GM18873 (cell line): ENCODE measurements around the gene COL4A2.

ENCODE experiments used
- ATAC-seq: cut with Tn5 transposase; IDR thresholded peaks from one replicate; pipeline ENCODE4 v1.9.1; 2021; ENCODE audit warnings: mild to moderate bottlenecking, moderate library complexity, moderate number of reproducible peaks; ENCODE audit not compliant: unreplicated experiment, low FRiP score

COL4A2 gene

DNA sequence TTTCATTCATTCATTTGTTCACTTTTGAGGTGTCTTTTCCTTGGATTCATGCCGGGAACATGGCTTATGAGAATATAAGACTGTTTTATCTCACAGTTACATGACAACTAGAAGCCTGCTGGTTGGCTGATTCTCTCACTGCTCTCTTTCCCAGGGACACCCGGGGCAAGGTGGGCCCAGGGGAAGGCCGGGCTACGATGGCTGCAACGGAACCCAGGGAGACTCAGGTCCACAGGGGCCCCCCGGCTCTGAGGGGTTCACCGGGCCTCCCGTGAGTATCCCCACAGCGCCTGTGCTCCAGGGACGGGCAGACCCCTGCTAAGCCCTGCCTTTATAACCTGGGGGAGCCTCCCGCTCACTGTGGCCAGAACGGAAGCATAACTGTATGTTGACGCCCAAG, 121.2 kb downstream of the COL4A2 start:
- ATAC-seq: no peak

DNA sequence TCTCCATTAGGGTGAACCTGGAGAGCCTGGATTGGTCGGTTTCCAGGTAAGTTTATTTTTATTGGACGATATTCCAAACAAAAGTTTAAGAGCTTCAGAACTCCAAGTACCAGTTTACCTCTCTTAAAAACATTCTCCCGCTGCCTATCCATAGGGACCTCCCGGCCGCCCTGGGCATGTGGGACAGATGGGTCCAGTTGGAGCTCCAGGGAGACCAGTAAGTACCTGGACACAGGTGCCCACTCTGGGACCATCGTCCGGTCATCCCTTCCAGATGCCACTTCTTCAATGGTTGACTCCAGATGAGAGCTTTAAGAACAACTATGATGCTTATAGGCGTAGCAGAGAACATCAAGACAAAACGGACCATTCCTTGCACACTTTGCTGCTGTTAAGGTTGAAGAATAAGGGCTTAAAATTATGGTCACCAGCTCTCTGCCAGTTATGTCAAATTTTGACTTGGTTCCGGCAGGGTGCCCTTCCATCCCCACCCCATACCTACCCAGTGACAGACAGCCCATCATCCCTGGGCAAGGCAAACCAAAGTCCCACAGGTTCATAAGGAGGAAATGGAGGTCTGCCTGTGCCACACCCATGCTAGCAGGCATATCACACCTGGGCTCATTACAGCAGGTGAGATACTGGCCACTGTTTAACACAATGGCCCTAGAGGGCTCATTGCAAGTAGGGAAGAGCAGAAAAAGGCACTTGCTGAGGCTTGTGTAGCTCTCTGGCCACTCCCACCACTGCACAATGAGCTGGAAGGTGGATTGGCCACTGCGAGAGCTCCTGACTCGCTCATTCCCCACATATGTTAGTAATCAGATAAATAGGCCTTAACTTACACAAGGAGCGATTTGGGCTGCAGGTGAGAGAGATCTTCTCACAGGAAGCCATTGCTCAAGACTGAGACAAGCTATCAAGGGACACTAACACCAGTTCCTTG, 123.6 kb downstream of the COL4A2 start:
- no peak for ATAC-seq

DNA sequence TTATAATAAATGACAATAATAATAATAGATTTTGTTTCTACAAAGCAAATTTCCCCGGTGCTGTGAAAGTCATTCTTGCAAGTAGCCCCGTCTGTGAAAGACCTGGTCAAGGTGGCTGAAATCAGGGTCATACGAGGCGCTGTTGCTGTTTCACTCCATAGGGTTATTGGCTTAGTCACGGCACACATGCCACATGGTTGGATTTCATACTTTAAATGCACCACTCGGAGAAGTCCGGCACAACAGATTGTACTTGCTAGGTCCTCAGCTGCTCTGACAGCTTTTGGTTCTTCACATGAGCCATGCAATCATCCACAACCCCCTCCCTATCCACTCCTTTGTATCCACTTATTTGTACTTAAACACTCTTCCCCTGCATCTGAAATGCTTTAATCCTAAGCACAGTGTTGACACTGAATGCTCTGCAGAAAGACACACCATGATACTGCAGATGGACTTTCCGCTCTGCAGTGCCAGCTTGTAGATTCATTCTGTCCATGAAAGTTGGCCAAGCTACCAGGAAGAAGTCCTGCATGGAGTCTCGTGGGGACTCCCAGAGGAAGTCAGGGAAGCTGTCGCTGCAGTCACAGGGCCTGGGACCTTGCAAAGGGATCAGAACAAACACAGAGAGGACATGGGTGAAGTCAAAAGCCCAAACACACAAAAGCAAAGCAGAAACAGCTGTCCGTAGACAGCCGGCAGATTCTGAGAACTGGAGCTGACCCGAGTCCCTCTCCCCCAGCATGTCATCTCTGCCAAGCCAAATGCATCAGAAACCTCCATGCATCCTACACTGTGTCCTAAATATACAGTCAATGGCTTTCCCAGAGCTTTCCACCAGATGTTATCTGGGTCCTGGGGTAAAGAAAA, 124.6 kb downstream of the COL4A2 start:
- ATAC-seq: no peak

DNA sequence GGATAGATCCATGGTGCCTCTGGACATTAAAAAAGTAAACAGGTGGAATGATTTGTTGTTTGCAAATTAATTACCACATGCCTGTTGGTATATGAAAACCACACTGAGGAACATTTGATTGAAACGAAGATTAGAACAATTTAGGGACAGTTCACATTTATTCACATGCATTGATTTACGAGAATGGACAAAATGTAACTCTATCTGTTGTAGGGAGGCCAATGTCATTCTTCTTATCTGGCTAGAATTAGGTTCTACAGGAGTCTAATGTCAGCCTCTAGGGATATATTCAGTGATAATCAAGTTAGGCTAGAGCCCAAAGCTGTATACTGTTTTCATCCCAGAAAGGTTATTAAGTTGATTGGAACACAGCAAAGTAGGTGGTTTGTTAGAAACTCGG, 125.4 kb downstream of the COL4A2 start:
- ATAC-seq: no peak

DNA sequence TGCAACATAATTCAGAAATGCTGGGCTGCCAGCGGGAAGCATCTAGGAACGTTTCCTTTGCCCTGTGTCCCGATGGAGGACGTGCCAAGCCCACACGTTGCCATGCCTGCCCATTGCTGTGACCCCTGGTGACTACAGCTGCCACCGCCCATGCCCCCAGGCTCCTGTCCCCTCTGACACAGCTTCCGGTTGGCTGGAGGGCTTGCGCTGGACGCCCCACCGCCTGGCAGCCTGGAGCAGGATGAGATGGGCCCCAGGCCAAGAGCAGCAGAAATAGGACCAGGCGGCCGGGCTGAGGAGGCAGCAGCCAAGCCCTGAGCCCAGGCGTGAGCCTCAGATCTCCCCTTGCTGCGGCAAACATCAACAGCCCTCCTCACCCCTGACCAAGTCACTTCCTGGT, 125.9 kb downstream of the COL4A2 start:
- no peak for ATAC-seq

DNA sequence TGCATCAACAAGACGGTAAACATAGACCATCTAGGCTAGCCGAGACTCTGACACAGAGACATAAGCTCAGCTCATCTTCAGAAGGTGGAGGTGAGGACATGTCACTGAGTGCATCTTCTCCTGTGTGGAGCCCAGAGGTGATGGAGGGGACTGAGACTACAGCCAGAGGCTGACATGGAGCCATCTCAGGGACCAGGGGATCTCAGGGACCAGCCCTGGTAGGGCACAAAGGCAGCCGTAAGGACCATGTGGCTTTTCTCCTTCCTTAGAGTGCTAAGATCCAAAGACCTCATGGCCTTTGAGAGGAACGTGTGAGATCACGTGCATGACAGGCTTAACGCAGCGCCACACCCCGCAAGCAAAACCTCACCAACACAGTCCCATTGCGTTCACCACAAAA, 127.5 kb downstream of the COL4A2 start:
- no peak for ATAC-seq

DNA sequence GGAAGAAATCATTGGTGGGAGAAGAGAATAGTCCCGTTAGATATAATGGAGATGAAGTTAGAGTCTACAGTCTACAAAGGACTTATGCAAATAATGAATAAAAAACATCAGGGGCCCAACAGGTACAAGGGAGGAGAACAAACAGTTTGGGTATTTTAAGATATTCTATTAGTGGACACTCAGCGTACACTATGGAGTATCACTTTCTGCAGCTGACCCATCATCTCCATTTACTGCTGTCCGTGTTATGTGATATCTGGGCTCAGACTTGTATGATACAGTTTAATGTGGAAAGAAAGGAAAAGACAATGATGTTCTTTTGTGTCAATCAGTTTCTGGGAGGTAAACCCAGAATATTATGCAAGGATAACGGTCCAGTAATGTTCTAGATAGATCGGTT, 128.2 kb downstream of the COL4A2 start:
- no peak for ATAC-seq

DNA sequence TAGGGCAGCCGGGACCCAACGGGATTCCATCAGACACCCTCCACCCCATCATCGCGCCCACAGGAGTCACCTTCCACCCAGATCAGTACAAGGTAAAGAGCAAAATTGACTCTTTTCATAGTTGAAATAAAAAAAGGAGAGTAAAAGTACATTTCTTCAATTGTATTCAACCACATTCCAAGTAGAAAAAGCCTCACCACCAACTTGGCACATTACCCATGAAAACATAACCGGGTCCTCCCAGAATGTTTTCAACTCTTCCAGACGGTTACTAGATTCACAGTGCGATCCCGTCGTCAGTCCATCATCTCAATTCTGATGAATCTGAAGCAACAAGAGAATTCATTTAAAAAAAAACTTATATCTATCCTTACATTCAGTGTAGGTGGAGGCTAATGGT, 129.2 kb downstream of the COL4A2 start:
- no peak for ATAC-seq

DNA sequence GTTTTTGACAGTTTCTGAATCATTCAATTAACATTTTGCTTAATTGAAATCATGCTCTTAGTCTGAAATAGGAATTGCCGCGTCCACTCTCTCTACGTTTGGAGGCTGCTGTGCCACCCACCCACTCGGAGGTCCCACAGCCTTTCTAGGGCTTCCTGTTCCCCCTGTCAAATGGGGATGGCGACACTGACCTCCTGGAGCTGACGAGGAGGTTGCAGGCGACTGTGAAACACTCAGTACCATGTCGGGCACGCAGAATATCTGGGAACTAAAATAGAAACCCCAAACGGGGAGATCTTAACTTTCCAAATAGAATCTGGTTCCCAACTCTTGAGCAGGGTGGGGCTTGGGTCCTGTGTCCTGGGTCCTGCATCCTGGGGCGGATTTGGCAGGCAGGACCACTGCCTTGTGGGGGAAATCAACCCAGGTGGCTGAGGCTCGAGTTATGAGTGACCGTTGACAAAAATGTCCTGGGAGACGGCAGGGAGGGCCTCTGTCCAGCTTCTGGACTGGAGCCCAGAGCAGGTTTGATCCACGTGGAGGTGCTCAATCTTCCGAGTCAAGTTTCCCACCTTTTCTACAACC, 129.8 kb downstream of the COL4A2 start:
- ATAC-seq: no peak

DNA sequence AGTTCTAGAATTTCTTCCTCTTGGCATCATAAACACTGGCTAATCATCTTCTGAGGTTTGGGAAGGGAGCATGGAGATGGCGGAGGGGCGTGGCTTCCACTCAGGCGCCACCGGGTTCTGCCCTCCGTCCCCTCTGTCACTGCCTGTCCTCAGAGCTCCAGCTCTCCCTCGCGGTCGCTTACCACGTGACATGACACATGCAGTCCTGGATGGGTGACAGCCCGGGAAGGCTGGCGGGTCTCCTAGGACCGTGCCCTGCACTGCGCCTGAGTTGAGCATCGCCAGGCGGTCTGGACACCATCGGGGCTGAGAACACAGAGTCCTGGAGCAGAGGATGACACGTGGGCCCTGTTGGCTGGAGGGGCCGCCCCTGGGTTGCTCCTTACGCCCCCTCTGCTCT, 131.1 kb downstream of the COL4A2 start:
- ATAC-seq: no peak

DNA sequence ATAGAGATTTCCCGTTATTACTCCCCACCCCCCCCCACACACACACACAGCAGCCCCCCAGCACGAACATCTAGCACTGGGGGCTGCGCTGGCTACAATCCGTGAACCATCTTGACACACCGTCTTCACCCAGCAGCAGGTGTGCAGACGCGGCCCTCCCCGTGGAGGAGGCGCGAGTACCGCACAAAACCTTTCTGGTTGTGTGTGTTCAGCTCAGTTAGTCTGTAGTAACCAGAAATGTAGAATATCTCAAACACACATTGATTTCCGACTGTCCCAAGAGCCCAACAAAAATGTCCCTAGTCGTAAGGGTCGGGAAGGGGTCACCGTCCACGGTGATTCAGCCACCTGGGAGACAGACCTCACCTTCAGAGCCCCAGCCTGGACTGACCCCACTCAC, 131.7 kb downstream of the COL4A2 start:
- ATAC-seq: no peak

DNA sequence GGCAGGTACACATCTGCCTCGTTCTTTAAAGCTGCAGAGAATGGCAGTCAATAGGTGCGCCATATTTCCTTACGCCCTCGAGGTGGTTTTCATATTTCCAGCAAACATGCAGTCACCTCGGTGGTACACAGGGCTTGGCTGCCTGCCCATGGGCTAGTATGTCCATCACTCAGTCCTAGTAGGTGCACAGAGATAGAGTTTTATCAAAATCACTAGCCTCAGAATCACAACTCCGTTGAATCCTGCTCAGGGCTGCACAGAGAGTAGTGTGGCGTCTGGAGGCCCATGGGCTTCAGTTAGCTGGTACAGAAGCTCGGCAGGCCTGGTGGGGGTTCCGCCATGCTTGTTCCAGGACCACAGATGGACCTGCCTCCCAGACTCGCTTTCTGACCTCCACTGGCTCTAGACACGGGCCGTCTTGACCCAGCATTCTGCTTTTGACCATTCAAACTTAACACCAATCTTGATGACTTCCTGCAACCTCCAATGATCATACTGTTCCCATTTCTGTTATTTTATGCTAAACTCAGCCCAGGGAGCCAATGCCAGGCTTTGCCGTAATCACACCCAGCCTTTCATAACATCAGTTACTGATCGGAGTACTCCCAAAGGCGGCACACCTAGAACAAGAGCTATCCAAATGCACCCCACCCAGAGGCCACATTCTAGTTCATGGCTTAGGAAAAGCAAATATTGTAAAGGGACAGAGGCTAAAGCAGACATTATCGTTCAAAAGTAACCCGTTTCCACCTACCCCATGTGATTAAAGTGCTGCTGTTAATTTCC, 134.1 kb downstream of the COL4A2 start:
- no peak for ATAC-seq

DNA sequence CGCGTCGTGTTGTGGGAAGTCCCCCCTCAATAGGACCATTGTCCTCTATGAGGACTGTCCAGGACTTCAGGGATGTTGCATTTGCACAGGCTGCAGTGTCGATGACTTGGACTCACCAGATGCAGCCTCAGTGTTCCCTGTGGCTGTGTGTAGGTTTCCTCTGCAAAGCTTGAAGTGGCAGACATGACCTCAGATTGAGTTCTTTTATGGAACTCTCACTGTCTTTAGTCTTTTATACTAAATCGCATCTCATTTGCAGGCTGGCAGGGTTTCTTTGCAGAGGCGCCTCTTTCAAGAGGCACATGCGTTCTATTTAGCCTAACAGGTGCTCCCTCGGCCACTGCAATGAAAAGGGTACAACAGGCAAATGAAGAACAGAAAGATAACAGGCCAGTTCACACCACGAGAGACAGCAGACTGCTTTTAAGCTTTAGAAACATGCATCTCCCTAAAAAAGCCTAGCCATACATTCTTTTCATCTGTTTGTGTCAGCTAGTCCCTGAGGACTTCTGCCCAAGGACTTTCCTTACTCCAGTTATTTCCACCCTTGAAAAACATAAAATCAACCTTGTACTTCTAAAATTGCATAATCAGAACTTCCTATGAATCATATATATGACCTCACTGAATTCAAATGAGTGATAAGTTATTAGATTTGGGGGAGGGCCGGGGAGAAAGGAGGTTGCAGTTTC, 136.0 kb downstream of the COL4A2 start:
- no peak for ATAC-seq

DNA sequence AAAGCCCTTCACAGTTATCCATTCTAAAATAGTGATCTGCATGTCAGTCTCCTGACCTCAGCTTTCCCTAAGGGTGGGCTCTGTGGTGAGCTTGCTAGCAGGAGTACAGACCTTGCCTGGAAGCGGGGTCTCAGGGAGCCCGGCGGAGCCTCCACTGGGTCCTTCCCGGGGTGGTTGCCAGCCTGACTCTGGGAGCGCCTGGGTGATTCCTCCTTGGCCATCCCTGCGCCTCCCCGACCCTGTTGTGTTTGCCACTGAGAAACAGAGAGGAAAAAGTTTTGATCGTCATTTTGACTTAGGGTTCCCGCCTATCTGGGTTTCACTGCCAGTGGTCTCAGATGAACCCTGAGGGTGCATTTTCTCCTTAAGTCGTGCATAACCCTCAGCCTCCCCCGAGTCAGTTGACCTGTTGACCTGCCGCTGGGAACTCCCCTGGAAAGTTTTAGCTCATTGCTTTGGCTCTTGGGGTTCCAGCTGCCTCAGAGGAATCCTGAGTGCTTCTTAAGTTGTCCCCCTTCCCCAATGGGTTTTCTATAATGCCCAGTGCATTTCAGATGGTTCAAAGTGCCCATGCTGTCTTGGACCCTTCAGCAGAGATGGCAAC, 136.6 kb downstream of the COL4A2 start:
- no peak for ATAC-seq

DNA sequence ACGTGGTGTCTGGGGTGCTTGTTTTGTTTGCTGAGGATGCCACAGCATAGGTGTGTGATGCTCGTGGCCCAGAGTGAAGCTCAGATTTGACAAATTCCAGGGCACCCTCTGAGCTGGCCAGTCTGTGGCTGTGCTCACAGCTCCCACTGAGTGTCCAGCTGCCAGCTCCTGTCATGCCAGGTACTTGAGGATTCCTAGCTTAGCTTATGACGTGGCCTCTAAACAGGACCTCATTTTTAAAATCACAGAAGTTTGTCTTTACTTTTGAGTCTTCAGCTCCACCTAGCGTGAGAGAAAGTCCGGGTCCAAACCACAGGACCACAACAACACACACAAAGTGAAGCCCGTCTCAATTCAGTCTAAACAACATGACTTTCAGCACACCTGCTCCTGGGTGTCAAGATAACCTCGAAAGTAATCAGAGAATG, 137.2 kb downstream of the COL4A2 start:
- ATAC-seq: no peak

DNA sequence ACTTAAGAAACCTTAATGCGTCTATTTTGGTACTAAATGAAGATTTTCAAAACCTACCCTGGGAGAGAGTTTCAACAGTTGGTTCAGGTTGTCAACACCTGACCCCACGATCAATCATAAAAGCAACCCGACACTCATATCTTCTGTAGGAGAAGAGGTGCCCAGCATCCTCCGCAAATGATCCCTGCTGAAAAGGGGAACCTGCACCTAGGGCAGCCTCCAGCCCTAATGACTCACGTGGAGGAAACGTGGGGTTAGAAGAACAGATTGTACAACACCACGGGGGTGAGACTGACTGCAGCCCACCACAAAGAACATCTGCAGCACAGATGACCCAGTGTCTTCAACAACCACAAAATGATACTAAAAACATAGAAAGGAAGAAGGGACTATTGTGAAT, 138.1 kb downstream of the COL4A2 start:
- ATAC-seq: no peak

DNA sequence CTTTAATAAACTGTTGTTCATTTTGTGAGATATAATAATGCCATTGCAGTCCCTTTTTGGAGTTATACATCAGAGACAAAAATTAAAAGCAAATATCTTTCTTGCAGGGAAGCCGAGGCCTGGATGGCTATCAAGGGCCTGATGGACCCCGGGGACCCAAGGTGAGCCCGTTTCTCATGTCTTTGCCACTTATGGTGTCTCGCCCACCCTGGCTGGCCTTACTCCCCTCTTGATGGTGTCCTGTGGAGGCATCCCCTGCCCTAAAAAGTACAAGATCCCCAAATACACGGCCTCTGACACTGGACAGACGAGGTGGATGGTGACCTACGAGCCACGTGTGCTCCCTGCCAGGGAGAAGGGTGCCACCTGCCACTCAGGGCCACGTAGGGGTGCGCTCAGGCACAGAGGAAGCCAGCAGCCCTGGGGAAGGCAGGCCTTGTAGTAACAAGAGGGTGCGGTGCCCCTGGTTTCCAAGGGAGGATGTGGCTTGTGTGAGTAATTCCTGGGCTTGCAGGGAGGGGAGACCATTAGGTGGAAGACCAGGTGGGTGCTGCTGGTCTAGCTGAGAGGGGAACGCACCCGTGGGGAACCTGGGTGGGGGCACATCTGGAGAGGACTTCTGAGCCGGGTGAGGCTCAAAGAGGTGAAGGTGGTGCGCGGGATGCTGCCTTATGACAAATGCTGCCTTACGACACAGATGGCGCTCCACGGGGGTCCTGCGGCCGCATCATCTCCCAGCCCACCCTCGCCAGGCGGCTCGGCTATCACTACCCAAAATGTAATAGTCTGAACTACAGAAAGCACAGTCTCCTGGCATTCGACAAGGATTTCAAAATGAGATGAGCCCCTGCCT, 138.9 kb downstream of the COL4A2 start:
- ATAC-seq: no peak

DNA sequence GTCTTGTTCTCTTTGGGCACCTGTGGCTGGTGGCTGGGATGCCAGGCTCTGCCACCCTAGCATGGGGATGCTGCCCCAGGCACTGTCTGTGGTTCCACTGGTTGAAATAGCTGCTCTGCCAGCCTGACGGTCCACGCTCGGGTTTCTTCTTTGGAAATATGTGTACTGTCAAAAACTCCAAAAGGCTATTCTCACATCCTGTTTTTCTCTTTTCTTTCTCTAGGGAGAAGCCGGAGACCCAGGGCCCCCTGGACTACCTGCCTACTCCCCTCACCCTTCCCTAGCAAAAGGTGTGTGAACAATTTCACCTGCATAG, 139.4 kb downstream of the COL4A2 start:
- no peak for ATAC-seq

DNA sequence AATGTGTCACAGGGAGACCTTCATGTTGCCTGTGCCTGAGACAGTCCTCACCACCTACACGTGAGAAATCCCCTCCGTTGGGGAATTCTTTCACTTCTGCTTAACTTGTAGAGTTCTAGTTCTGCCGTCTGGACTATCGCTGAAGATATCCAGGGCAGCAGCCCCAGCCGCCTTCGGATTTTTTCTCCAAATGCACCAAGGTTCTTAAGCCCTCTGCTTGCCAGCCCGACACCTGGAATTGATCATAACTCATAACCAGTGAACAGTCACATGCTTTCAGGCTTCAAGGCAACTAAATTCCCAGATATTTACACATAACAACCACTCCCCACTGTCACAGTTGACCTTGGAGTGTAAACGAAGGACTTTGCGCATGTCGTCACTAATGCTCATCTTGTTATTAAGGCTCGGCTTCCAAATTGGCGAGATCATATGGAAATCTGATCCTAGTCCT, 140.0 kb downstream of the COL4A2 start:
- ATAC-seq: no peak
